Body of pancreas (tissue), 4 donors: ENCODE data around the gene TM7SF2.

Experiments used
- POLR2A ChIP-seq, 3 donors: fragments of 450-650 bp; IDR thresholded peaks; one replicate each; pipeline ENCODE4 v1.6.1; 2016; ENCODE audit warnings: antibody characterized with exemption in 3 of 3, mild to moderate bottlenecking in 2 of 3
- TF ChIP-seq, protein P1 (sequence below), 7 experiments: fragments of 450-650 bp in 4 of 7; fragments of 200-600 bp in 3 of 7; sonication (generic) in 3 of 7; IDR thresholded peaks; one replicate each; pipeline ENCODE4 v1.5.1; 2016 to 2019; ENCODE audit warnings: antibody characterized with exemption in 7 of 7

GRCh38 chr11:65084598-65085375 is 26.9 kb upstream of the TM7SF2 start:
- TF ChIP-seq, protein P1, sequence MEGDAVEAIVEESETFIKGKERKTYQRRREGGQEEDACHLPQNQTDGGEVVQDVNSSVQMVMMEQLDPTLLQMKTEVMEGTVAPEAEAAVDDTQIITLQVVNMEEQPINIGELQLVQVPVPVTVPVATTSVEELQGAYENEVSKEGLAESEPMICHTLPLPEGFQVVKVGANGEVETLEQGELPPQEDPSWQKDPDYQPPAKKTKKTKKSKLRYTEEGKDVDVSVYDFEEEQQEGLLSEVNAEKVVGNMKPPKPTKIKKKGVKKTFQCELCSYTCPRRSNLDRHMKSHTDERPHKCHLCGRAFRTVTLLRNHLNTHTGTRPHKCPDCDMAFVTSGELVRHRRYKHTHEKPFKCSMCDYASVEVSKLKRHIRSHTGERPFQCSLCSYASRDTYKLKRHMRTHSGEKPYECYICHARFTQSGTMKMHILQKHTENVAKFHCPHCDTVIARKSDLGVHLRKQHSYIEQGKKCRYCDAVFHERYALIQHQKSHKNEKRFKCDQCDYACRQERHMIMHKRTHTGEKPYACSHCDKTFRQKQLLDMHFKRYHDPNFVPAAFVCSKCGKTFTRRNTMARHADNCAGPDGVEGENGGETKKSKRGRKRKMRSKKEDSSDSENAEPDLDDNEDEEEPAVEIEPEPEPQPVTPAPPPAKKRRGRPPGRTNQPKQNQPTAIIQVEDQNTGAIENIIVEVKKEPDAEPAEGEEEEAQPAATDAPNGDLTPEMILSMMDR (IDR thresholded peaks at IDR 0.05): no peak
- no peak for TF ChIP-seq POLR2A (IDR thresholded peaks at IDR 0.05)
